Stimulated activated CD4-positive, alpha-beta T cell treated with anti-CD3 and anti-CD28 coated beads, TNF-alpha, amount 100 ng/mL, for 48 hours (primary cell): ENCODE measurements around the gene MCC.

ENCODE experiments used
- DNase-seq, 3 donors: peaks; one replicate each; pipeline ENCODE4 v3.0.0-alpha.2; 2020; ENCODE audit warnings: low read depth in 3 of 3

Gene MCC

DNA sequence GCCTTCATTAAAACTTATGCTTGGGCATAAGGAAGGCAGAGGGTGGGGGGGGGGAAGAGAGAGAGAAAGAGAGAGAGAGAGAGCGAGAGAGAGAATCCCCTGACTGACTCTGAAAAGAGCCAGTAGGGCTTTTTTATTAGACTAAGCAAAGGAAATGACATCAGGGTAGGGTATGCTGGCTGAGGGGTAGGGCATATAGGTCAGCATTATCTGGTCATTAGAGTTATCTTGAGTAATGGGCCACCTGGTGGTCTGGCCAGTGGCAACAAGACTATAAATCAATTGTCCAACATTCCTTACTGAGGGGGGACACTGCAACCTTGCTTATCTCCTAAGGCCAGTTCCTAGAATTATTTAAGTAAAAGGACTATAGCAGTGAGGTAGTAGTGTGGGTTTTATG is 120.7 kb downstream of the MCC start:
- DNase-seq: no peak

DNA sequence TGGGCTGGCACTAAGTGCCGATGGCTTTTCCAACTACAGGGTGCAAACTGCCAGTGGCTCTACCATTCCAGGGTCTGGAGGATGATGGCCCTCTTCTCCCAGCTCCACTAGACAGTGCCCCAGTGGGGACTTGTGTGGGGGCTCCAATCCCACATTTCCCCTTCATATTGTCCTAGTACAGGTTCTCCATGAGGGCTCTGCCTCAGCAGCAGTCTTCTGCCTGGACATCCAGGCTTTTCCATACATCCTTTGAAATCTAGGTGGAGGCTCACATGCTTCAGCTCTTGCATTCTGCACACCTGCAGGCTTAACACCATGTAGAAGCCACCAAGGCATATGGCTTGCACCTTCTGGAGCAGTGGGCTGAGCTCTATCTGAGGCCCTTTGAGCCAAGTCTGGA is 123.8 kb downstream of the MCC start:
- DNase-seq: no peak

DNA sequence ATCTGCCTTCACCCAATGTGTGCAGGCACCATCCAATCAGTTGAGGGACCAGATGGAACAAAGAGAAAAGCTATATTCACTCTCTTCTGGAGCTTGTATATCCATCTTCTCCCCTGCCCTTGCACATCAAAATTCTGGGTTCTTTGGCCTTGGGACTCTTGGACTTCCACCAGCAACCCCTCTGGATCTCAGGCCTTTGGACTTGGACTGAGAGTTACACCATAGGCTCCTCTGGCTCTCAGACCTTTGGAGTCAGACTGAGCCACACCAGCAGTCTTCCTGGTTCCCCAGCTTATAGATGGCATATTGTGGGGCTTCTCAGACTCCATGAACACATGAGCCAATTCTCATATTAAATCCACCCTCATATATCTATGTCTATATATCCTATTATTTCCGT is 126.6 kb downstream of the MCC start:
- DNase-seq: no peak

DNA sequence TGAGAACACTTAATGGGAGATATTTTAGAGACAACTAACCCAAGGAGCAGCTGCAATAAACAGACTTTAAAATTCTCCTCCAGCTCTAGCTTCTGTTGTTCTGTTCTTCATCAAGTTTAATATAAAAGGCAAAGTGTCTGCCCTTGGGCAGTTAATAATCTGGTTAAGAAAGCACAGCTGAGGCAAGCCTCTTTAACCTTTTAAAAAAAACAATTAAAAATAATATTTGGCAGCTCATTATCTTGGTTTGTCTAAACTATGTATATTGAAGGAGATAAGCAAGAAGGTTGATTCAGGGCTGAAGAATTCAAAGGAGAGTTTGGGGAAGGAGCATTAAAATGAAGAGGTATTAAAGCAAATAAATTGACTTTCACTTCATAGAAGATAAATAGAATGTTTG is 128.8 kb downstream of the MCC start:
- no peak for DNase-seq

DNA sequence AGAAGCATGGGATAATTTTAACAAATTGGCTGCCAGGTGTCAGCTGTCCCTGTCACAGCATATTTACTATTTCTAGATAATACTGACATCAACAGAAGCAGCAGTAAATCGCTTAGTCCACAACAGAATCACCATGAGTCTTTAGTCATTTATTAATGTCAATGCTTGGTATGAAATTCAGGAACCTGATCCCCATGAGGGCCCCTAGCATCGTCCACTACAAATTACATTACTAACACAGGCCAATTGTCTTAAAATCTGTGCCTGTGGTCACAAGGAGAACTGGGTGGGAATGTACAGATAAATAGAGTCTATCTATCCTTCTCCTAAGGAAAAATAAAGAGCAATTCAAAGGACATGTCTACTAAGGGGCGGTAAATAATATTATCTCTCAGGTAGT is 129.6 kb downstream of the MCC start:
- no peak for DNase-seq

DNA sequence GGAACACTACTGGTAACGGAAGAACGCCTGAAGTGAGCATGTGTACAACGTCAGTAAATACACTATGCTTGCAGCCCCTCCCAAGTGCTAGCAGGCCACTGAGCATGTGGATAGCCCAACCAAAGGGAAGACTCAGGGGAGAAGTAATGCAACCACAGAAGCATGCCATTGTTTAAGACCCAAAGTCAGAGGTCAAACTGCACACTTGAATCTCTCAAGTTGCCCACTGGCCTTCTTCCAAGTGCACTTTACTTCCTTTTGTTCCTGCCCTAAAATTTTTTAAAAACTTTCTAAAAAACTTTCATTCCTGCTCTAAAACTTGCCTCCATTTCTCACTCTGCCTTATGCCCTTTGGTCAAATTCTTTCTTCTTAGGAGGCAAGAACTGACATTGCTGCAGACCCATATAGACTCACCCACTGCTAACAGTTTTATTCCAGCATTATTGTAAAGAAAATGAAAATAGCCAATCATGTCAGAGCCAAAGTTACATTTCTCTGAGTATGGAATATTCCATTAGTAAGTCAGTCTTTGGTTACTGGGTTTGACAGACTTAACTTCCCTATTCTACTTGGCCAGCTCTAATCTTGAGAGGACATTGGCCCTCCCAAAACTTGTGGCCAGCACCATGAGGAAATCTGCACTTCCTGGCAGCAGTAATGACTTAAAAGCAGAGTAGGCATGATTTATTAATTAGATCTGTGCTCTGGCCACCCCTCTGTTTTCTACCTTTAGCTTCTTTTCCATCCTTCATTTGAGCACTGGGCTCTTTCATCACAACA is 130.4 kb downstream of the MCC start:
- no peak for DNase-seq

DNA sequence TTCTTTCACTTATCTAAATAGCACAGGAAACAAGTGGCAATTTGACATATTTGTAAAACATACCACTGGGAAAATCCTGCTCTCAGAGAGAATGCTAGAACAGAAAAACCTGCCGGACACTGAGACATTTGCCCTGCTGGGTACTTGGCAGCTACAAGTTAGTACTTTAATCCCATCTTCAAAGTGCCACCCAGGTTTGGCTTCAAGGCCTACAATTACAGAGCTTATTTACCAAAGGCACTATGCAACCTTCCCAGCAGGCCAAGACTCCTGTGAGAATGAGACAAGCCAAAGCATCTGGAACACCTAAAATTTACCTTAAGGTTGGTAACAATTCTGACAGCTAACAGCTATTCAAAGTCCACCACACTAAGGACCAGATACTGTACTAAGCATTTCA is 131.8 kb downstream of the MCC start:
- DNase-seq: no peak

DNA sequence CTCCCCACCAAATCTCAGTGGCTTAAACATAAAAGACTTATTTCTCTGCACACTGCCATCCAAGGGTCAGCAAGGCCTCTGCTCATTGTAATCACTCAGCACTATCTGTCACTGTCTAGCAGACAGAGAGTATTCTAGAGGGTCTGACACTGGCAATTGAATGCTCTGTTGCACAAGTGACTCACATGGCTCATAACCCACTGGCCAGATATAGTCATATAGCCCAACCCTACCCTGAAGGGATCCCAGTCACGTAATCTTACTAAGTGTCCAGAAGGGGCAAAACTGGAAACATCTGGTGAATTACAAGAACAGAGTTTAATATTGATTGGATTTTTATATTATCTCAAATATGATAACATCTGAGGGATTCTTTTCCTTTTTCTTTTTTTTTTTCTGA is 134.2 kb downstream of the MCC start:
- DNase-seq: no peak

DNA sequence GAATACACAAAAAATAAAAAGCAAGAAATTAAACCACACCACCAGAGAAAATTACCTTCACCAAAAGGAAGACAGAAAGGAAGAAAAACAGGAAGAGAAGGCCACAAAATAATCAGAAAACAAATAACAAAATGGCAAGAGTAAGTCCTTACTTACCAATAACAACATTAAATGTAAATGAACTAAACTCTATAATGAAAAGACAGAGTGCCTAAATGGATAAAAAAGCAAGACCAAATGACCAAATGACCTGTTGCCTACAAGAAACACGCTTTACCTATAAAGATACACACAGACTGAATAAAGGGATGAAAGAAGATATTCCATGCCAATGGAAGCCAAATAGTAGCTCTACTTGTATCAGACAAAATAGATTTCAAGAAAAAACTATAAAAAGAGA is 140.7 kb downstream of the MCC start:
- DNase-seq: no peak

DNA sequence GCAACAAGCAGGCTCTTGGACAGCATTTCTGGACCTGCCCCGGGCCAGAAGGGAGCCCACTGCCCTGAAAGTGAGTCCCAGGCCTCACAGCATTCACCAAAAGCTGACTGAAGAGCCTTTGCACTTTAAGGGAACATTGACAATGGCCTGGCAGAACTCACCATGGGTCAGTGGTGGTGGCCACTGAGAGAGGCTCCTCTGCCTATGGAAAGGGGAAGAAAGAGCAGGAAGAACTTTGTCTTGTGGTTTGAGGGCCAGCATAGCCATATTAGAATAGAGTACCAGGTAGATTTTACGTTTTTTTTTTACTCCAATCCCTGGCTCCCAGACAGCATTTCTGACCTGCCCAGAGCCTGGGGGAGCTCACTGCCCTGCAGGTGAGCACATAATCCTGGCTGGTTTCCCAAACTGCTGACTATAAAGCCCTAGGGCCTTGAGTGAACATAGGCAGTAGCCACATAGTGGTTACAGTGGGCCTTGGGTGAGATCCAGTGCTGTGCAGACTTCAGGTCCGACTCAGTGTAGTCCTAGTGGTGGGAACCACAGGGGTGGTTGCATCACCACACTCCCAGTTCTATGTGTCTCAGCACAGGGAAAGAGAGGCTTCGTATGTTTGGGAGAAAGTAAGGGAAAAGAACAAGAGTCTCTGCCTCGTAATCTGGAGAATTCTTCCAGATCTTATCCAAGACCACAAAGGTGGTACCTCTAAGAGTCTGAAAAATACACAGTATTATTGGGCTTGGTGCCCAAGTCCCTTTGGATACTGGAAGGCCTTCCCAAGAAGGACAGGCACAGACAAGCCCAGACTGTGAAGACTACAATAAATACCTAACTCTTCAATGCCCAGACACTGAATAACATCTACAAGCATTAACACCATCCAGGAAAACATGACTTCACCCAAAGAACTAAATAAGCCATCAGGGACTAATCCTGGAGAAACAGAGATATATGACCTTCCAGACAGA is 143.0 kb downstream of the MCC start:
- DNase-seq: no peak

DNA sequence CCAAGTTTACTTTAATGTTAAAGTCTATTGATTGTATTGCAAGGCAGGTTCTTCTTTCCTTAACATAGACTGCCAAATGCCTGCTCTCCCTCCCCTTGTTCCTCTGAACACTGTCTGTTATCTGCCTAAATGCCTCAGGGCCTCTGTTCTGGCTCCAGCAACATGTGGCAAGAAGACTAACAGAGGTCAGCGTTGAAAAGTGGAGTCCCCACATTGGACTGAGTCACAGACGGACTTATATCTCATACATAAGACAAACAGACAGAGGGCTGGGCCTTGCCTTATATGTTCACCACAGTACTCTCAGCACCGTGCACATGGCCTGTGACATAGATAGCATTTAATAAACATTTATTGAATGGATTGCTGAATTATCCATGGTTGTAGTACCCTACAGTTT is 144.9 kb downstream of the MCC start:
- DNase-seq: no peak

DNA sequence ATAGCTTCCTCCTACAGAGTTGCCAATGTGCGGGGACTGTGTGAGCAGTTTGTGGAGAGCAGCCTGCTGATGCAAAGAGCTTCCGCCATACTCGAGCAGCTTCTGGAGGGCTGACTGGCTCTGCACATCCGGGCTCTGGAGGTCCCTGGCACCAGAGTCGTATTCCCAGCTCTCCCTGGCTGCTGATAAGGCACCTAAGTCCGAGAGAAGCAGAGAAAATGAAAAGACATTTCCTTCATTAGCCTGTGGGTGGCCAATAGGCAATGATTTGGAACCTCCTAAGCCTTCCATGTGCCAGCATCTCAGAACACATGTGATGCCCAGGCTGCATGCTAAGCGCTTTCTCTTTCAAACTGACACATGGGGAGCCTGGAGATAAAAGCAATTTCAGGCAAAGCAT is 147.7 kb downstream of the MCC start:
- no peak for DNase-seq

DNA sequence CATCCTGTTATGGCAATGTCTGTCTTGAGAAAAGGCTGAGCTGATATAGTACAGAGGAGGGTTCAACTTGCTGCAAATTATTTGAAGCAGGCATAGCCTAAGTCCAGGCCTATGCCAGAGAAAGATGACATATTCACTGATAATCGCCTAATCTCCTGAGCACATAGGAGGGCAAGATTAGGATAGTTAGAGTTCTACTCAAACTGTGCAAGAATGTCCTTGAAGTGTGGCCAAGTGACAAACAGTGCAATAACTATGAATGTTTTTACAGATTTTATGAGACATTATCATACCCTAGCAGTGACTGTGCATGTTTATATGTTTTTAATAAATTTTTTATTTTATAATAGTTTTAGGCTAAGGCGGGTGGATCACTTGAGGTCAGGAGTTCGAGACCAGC is 149.6 kb downstream of the MCC start:
- DNase-seq: no peak

DNA sequence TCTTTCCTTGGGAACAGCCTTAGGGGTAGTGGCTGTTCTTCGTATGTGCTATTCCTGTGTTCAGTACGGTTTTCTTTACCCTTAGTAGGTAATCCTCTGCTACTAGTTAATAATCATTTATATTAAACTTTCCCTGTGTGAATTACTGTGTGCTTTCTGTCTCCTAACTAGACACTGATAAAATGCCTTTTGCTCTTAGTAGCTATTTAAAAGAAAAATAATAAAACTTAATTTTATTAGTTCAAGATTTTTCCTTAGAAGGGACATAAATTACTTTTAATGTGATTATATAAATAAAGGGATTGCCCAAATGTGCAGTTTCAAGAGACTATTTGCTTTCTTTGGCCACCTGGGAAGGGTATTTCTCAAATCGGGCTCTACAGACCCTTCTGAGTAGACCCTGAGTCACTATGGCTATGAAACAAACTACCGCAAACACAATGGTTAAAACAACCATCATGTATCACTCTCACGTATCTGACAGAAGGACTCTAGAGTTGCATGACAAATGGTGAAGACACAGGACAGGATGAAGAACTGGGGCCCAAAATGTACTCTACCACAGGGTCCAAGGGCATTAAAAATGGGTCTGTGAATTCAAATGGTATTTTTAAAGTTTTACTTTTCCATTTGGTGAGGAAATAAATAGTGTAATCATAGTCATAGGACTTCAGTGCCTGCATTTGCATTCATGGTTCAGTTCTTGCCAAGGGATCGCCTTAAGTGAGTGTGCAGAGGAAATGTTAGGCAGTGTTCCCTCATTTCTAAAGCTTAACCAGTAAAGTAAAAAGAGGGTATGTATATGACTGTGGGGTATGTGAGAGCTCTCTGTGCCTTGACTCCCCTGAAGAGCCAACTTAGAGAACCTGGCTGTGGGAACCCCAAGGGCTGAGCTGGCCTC is 150.5 kb downstream of the MCC start:
- DNase-seq: no peak

DNA sequence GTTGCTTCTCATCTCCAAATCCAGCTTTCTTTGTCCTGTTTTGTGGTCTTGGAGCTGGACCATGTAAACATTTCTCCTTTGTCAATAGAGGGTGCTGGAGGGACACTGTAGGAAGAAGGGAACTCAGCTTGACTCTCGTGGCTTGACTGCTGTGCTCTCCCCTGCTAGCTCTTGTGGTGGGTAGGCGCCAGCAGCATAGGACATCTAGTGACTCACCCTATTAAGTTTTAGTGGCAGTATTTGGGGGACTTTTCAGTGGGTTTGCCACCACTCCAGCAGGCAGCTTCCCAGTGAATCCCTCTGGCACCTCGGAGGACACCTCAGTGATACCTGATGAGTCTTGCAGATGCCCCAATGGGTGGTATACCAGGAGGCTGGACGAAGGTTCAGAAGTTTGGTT is 151.3 kb downstream of the MCC start:
- DNase-seq: no peak

DNA sequence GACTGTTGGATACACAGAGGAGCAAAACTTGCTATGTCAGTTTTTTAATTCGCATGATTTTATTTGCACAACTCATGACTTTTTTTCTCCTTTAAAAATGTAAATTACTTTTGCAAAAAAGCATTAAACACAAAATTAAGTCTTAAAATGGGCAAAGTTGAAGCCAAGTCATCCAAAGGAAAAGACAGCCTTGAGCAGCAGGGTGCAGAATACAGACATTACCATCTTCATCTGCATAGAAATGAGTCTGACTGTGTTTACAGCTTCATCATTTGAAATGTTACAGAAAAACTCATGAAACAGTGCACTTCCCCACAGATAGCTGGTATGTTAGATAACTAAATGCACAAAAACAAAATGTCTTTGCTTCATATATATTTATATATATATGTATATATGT is 154.8 kb downstream of the MCC start:
- DNase-seq: no peak

DNA sequence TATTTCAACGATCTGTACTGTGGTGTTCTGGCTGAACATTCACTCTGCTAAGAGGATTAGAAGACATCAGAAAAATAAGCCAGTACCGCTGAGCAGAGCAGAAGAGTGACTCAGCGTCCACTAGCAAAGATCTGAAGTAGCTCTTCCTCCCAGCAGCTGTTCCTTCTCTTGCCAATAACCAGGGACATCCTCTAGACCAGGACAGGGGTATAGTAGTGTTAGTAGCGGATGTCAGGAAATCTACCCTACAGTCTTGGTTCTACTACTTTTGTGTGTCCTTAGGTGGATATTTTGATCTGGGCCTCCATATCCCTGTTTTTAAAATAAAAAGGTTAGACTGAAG is 157.1 kb downstream of the MCC start:
- DNase-seq: no peak

DNA sequence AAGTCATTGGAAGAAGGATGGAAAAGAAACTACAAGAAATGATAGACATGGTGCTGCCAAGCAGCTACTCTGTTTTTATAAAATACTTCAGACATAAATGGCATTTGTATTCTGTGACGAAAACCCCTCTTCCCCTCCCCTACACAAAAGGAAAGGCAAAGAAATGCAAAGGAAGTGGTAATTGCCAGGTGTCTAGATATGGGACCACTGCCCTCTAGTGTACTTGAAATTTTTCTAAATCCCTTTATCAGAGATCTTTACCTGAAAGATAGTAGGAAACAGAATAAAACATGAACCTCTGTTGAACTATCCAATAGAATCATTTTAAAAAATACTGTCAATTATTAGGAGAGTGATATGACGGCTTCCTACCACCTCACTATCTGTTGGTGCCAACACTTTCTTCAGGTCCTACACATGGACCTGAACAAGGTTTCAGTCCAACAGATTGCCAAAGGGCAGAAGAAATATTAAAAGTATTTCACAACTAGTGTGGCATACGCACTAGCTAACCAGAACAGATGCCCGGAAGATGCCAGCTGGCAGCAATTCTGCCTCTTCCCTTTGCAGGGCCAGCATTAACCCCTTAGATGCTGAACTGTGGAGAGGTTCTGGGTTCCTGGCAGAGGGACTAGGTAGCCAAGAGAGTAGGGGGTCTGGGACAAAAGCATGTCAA is 157.6 kb downstream of the MCC start:
- no peak for DNase-seq

DNA sequence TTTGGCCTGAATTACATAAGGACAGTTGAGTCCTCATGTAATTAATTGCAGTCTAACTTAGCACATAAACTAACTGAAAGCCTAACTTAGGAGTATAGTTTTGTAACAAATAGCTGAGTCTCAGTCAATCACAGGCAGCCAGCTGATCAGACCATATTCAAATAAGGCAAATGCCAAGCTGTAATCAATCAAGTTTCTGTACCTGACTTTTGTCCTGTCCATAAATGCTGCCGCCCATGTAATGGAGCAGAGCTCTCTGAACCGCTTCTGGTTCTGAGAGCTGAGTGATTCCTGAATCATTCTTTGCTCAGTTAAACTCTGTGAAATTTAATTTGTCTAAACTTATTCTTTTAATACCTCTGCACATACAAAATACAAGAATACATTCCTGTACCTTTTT is 158.3 kb downstream of the MCC start:
- DNase-seq: no peak

DNA sequence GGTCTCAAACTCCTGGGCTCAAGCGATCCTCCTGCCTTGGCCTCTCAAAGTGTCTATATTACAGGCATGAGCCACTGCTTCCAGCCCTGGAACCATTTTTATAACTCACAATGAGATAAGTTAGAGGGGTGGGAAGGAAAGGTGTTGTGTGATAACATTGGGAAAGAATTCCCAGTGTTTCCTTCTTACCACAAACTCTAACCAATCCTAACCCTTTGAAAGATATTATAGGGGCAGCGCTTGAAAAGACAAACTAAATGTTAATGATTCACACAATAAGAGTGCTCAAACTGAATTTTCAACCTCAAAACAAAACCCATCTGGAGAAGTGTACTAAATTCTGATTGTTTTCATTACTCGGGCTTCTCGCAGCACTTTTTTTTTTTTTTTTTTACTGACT is 163.2 kb downstream of the MCC start:
- DNase-seq: no peak

DNA sequence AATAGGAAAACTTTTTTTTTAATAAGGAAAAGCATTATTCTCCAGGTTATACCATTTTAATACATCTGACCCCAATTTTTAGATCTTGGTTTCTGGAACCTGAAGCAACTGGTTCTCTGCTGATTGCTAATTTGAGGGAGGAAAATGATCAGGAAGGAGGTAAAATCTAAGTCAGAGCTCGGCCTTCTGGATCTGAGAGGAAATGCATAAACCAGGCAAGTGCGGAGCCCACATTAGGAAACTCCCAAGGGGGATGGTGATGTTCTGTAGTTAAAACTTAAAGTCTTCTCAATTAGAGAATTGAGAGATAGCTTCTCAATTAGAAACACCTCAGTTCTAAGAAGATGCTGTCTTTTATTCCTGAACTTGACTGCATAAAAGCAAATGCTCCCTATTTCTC is 167.0 kb downstream of the MCC start:
- DNase-seq: no peak
